LNCAP (cell line): ENCODE measurements around the gene IRAK2.

Experiments used
- CTCF ChIP-seq: fragments of 450-650 bp; IDR thresholded peaks from 2 replicates; pipeline ENCODE4 v1.5.1; 2017; ENCODE audit warnings: mild to moderate bottlenecking

The IRAK2 gene

GRCh38 chr3:10244009-10244408, 79.3 kb downstream of the IRAK2 start:
- no peak for TF ChIP-seq CTCF

GRCh38 chr3:10245081-10245712, 80.5 kb downstream of the IRAK2 start:
- no peak for TF ChIP-seq CTCF

GRCh38 chr3:10247679-10248183, 83.0 kb downstream of the IRAK2 start:
- no peak for TF ChIP-seq CTCF

GRCh38 chr3:10248184-10248983, 83.7 kb downstream of the IRAK2 start, which contains the start of gene TATDN2:
TATDN2 (plus strand) TSS chr3:10248459; CDS start chr3:10249201, 742 bp downstream.
- no peak for TF ChIP-seq CTCF

- TF ChIP-seq CTCF = no peak
These were observed 84.4 kb downstream of the IRAK2 start for GRCh38 chr3:10248984-10249748.

- TF ChIP-seq CTCF = no peak
These were observed 85.1 kb downstream of the IRAK2 start for GRCh38 chr3:10249833-10250232.

- TF ChIP-seq CTCF = no peak
These were observed 86.3 kb downstream of the IRAK2 start for GRCh38 chr3:10251006-10251405.
